HG03039 (cell line): ENCODE data around the gene MAB21L3.
A peak's percentile ranks its signal among the peaks of the same experiment; 100 is the strongest.

ENCODE experiments used
- ATAC-seq: cut with Tn5 transposase; IDR thresholded peaks from one replicate; pipeline ENCODE4 v1.9.1; 2021; ENCODE audit warnings: mild to moderate bottlenecking, moderate library complexity; ENCODE audit not compliant: unreplicated experiment

The MAB21L3 gene

GRCh38 chr1:116164150-116164549 lies 53.0 kb downstream of the MAB21L3 start:
- no peak for ATAC-seq

GRCh38 chr1:116164604-116165368 lies 53.6 kb downstream of the MAB21L3 start:
- no peak for ATAC-seq

- no peak for ATAC-seq
These were observed 54.4 kb downstream of the MAB21L3 start for GRCh38 chr1:116165572-116165971.

- no peak for ATAC-seq
These were observed 54.9 kb downstream of the MAB21L3 start for GRCh38 chr1:116166011-116166571.

GRCh38 chr1:116166655-116167054 lies 55.5 kb downstream of the MAB21L3 start:
- ATAC-seq, result no peak

GRCh38 chr1:116167625-116168276 lies 56.6 kb downstream of the MAB21L3 start:
- ATAC-seq, result no peak

- ATAC-seq, result peak; percentile 94
These were observed 57.3 kb downstream of the MAB21L3 start for GRCh38 chr1:116168277-116169032.

- no peak for ATAC-seq
These were observed 58.7 kb downstream of the MAB21L3 start for GRCh38 chr1:116169898-116170297.

- ATAC-seq, result no peak
These were observed 59.8 kb downstream of the MAB21L3 start for GRCh38 chr1:116170721-116171589.

- no peak for ATAC-seq
These were observed 61.5 kb downstream of the MAB21L3 start for GRCh38 chr1:116172666-116173065.

- no peak for ATAC-seq
These were observed 64.4 kb downstream of the MAB21L3 start for GRCh38 chr1:116175611-116176010.

GRCh38 chr1:116176306-116176789 lies 65.1 kb downstream of the MAB21L3 start:
- ATAC-seq, result no peak

- no peak for ATAC-seq
These were observed 66.7 kb downstream of the MAB21L3 start for GRCh38 chr1:116177861-116178260.

GRCh38 chr1:116178837-116179236 lies 67.6 kb downstream of the MAB21L3 start:
- ATAC-seq, result no peak

- no peak for ATAC-seq
These were observed 68.2 kb downstream of the MAB21L3 start for GRCh38 chr1:116179419-116179818.

GRCh38 chr1:116179964-116180363 lies 68.8 kb downstream of the MAB21L3 start:
- no peak for ATAC-seq

- ATAC-seq, result no peak
These were observed 71.0 kb downstream of the MAB21L3 start for GRCh38 chr1:116182019-116182714.
